Lower lobe of right lung (tissue), 2 donors: Measurements from ENCODE around the gene LHX3. TPM values are rescaled to one million over a fixed set of nuclear protein-coding genes. Genes with fewer than 3 reads are reported as not detected.
A peak's percentile ranks its signal among the peaks of the same experiment; 100 is the strongest.

ENCODE experiments used
- ATAC-seq, 2 donors: fragments of 200-7000 bp; cut with Tn5 transposase; one replicate each; pipeline ENCODE4 v1.9.1; 2020 to 2022; ENCODE audit warnings: mild to moderate bottlenecking in 2 of 2, moderate library complexity in 2 of 2
- DNase-seq: peaks from one replicate; pipeline ENCODE4 v3.0.0-alpha.2; 2020
- H3K27ac ChIP-seq: fragments of 200-600 bp; one replicate; pipeline ENCODE4 v1.8.0; 2022
- H3K27me3 ChIP-seq: fragments of 200-600 bp; one replicate; pipeline ENCODE4 v1.8.0; 2022; ENCODE audit warnings: low read depth
- H3K36me3 ChIP-seq: fragments of 200-600 bp; one replicate; pipeline ENCODE4 v1.8.0; 2022; ENCODE audit warnings: mild to moderate bottlenecking
- H3K4me1 ChIP-seq: fragments of 200-600 bp; one replicate; pipeline ENCODE4 v1.8.0; 2022
- H3K4me3 ChIP-seq: fragments of 200-600 bp; one replicate; pipeline ENCODE4 v1.8.0; 2022; ENCODE audit warnings: mild to moderate bottlenecking
- H3K9me3 ChIP-seq: fragments of 200-600 bp; one replicate; pipeline ENCODE4 v1.8.0; 2022
- CTCF ChIP-seq: fragments of 200-600 bp; IDR thresholded peaks from one replicate; pipeline ENCODE4 v1.8.0; 2022; ENCODE audit warnings: antibody characterized with exemption, mild to moderate bottlenecking
- intact Hi-C: fragments of 100-400 bp; cut with DNase I; formaldehyde crosslinking; loops from one replicate; pipeline ENCODE4 v1.11.0; 2022
- total RNA-seq: library from RNA; stranded (reverse); fragmentation: NEBNext Ultra II Directional; extraction: Animal tissue kit (Norgen Biotek cat#: 25700); gene quantifications from one replicate; pipeline ENCODE4 v1.2.1, GENCODE V29; 2021
- donor health status: DM: no; HTN: yes; CAD: no; lungs with severe emphysema.

The LHX3 gene
- total RNA-seq, 1 donor from 2014 or later: not detected

DNA sequence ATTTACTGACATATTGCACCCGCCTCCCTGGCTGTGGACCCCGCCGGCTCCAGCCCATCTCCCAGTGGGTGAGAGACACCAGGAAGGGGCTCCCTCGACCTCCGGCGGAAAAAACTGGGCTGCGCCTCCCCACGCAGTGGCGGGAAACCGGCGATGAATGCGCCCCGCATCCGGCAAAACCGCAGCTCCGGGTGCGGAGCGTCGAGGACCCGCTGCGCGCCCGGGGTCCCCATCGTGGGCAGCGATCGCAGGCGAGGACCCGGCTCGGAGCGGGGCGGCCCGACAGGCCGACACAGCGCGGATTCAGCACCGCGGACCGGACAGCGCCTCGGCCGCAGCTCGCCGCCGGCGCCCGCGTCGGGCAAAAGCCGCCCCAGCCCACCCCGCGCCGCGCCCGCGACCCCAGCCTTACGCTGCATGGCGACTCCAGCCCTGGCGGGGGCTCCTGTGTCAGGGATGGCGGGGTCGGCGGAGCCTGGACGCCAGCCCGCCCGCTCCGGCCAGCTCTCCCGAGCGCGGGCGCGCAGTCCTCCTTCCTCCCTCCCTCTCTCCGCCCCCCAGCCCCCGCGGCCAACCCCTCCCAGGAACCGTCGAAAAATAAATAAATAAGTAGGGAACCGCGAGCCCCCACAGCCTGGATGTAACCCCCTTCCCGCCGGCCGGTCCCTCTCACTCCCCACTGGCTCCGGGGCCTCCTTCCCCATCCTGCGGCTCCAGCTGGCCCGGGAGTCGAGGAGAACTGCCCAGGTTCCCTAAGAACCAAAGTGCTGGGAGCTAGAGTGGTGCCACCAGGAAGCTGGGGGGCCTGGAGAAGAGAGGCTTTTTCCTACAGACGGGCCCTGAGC is 3.1 kb downstream of the LHX3 start:
- Histone ChIP-seq H3K36me3 (no peaks in the 10 kb centered on the region), H3K27me3 (peaks cover 85% of the 10 kb centered on the region), H3K4me1 (no peaks in the 10 kb centered on the region), H3K4me3 (no peak overlapping the region), H3K9me3 (no peaks in the 10 kb centered on the region), H3K27ac (no peak overlapping the region)
- intact Hi-C loops: no loop called here
- no peak for TF ChIP-seq CTCF
- DNase-seq (no peak), ATAC-seq (peak in 1 of 2 donors; percentile 11)

DNA sequence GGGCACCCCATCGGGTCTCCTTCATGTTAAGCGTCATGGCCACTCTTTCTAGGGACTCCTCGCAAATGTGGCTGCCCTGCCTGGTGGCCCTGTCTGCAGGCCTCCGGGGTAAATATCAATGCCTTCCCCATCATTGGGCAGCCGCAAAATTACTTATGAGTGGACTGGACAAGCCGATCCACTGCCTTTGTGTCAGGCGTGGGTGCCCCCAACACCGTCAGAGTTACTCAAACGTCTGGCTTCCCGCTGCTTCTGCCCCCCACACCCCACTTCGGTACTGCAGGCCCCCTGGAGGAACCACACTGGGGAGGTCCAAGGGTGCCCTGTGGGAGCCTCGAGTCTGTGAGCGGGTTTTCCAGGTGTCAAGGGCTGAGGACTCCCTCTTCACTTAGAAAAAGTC is 3.8 kb downstream of the LHX3 start:
- no peak for DNase-seq
- no peaks in the 10 kb centered on the region for H3K9me3 ChIP-seq
- TF ChIP-seq CTCF: no peak
- H3K4me1 ChIP-seq: no peaks in the 10 kb centered on the region
- H3K4me3 ChIP-seq: no peak overlapping the region
- no peak for ATAC-seq
- H3K27ac ChIP-seq: no peak overlapping the region
- intact Hi-C loops: no loop called here
- no peaks in the 10 kb centered on the region for H3K36me3 ChIP-seq
- peaks cover 92% of the 10 kb centered on the region for H3K27me3 ChIP-seq

GRCh38 chr9:136200424-136200823 is 4.5 kb downstream of the LHX3 start:
- DNase-seq: no peak
- no peaks in the 10 kb centered on the region for H3K4me1 ChIP-seq
- H3K27ac ChIP-seq: no peak overlapping the region
- no peak for TF ChIP-seq CTCF
- no peak for ATAC-seq
- H3K4me3 ChIP-seq: no peak overlapping the region
- H3K27me3 ChIP-seq: peaks cover 98% of the 10 kb centered on the region
- intact Hi-C loops: no loop called here
- no peaks in the 10 kb centered on the region for H3K9me3 ChIP-seq
- H3K36me3 ChIP-seq: no peaks in the 10 kb centered on the region

DNA sequence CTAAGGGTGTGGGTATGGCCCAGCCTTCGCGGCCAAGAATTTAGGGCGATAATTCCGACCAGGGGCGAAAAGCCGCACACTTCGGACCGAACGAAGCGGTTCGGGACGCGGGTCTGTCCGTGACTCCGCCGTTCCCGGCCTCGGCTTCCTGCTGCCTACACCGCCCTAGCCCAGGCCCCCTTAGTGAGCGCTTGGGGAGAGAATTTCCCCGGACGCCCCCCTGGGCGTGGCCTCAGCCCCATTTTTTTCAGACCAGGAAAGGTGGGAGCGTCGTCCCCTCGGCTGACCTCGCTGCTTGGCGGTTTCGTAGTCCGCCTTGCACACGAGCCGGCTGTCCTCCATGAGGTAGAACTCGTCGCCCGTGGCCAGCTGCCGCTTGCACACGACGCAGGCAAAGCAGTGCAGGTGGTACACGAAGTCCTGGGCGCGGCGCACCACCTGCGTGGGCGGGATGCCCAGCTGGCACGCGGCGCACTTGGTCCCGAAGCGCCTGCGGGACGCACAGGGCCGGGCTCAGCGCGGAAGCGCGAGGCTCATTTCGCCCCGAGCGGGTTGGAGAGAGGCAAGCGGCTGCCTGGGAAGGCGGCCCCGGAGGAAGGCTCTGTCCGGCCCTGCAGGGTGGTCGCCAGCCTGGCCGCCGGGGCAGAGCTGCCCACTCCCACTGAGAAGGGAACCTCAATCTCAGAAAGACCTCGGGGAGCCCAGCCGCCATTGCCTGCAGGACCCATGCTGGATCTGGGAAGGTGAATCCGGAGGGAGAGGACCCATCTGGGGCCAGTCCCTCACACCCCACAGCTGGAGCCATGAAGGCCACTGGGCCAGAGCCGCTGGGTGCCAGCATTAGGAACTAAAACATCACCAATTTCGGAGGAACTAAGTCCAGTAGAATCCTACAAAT is 5.3 kb downstream of the LHX3 start:
- DNase-seq (no peak), ATAC-seq (no peak)
- Histone ChIP-seq H3K27me3 (peaks cover 98% of the 10 kb centered on the region), H3K9me3 (no peaks in the 10 kb centered on the region), H3K36me3 (no peaks in the 10 kb centered on the region), H3K4me1 (no peaks in the 10 kb centered on the region), H3K4me3 (no peak overlapping the region), H3K27ac (no peak overlapping the region)
- TF ChIP-seq CTCF: no peak
- intact Hi-C loops: no loop called here

DNA sequence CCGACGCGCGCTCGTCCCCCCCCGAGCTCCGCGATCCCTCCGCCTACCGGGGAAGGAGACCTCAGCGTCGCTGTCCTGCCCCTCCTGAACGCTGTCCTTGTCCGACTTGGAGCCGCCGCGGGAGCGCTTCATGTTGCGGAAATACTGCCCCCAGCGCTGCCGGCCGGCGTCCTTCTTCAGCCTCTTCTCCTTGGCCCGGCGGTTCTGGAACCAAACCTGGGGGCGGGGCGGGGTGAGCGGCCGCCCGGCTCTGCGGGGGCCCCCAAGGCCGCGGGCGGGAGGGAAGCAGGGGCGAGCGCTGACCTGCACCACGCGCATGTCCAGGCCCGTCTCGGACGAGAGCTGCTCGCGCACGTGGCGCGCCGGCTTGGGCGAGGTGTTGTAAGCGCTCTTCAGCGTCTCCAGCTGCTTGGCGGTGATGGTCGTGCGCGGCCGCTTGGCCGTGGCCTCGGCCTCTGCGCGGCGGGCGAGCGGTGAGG is 6.3 kb downstream of the LHX3 start:
- Histone ChIP-seq H3K27ac (no peak overlapping the region), H3K27me3 (peaks cover 98% of the 10 kb centered on the region), H3K4me3 (no peak overlapping the region), H3K36me3 (no peaks in the 10 kb centered on the region), H3K4me1 (no peaks in the 10 kb centered on the region), H3K9me3 (no peaks in the 10 kb centered on the region)
- ATAC-seq: no peak
- no peak for DNase-seq
- no peak for TF ChIP-seq CTCF
- intact Hi-C loops: no loop called here
